GM15510 (cell line): ENCODE results near the gene SP7.

ENCODE experiments used
- POLR2A ChIP-seq: IDR thresholded peaks from 3 replicates; pipeline ENCODE4 v1.6.1; 2011; ENCODE audit warnings: borderline replicate concordance; ENCODE audit not compliant: insufficient read length; ENCODE audit errors: extremely low read depth

SP7 gene

GRCh38 chr12:53336181-53336681 is at the start of gene SP7:
TSS of gene SP7 (minus strand) at chr12:53336354. CDS start at chr12:53335646, 708 bp downstream.
- TF ChIP-seq POLR2A: no peak

- TF ChIP-seq POLR2A: no peak
Measured at GRCh38 chr12:53383258-53383657, 47.1 kb upstream of the SP7 start.

- TF ChIP-seq POLR2A: no peak
Measured at GRCh38 chr12:53381731-53382630, 45.8 kb upstream of the SP7 start.

GRCh38 chr12:53380794-53381730 is 44.9 kb upstream of the SP7 start:
- TF ChIP-seq POLR2A: no peak

- TF ChIP-seq POLR2A: peak; percentile 31
Measured at GRCh38 chr12:53380104-53380793, 44.1 kb upstream of the SP7 start, which contains the start of gene SP1. TSS of gene SP1 (plus strand) at chr12:53380176. CDS start at chr12:53380292, 116 bp downstream.

GRCh38 chr12:53379389-53380103 is 43.4 kb upstream of the SP7 start:
- peak; percentile 93 for TF ChIP-seq POLR2A

- TF ChIP-seq POLR2A: no peak
Measured at GRCh38 chr12:53378724-53379388, 42.7 kb upstream of the SP7 start.

GRCh38 chr12:53378222-53378621 is 42.1 kb upstream of the SP7 start:
- TF ChIP-seq POLR2A: no peak

GRCh38 chr12:53376747-53377146 is 40.6 kb upstream of the SP7 start:
- no peak for TF ChIP-seq POLR2A

GRCh38 chr12:53365245-53365904 is 29.2 kb upstream of the SP7 start:
- no peak for TF ChIP-seq POLR2A

- TF ChIP-seq POLR2A: no peak
Measured at GRCh38 chr12:53358836-53359419, 22.8 kb upstream of the SP7 start.

- no peak for TF ChIP-seq POLR2A
Measured at GRCh38 chr12:53355121-53355520, 19.0 kb upstream of the SP7 start.

GRCh38 chr12:53353257-53353655 is 17.1 kb upstream of the SP7 start:
- no peak for TF ChIP-seq POLR2A
